ENCODE data around the gene PLXNA4.

DNA sequence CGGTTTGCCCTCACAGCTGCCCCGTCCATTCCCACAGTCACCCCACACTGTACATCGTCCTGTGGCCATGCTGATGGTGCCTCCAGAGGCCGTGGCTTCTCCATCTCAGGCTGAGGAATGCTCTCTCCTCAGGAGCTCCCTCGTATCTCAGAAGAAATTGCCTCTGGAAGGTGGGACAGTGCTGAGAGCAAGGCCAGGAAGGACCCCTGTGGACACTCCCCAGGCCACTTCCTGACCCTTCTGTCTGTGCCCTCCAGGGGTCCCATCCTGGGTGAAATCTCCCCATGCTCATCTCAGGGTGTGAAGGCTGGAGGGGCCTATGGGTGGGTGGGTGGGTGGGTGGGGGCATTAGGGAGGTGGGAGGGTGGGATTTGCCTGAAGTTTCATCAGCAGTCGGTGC is 454.3 kb downstream of the PLXNA4 start:
- TF ChIP-seq EZH2phosphoT487 (IDR thresholded peaks at IDR 0.05; ENCODE audit: borderline replicate concordance, low read length) (no peak), CTCF (IDR thresholded peaks at IDR 0.05; ENCODE audit: low read depth, low read length, poor library complexity, severe bottlenecking) (no peak)

All from DOHH2 (cell line).